Subcutaneous abdominal adipose tissue (tissue), 5 donors: ENCODE measurements around the gene CCNB3.

ENCODE experiments used
- H3K27ac ChIP-seq: one replicate; pipeline ENCODE4 v1.7.0; 2013; ENCODE audit warnings: low read depth, mild to moderate bottlenecking, inconsistent platforms, low read length, moderate library complexity
- H3K27me3 ChIP-seq, 5 donors: one replicate each; pipeline ENCODE4 v1.7.0; 2013; ENCODE audit warnings: low read length in 5 of 5, inconsistent platforms in 1 of 5; ENCODE audit not compliant: control insufficient read depth in 5 of 5, insufficient read depth in 4 of 5
- H3K36me3 ChIP-seq, 5 donors: one replicate each; pipeline ENCODE4 v1.7.0; 2013; ENCODE audit warnings: low read length in 5 of 5; ENCODE audit not compliant: control insufficient read depth in 5 of 5, insufficient read depth in 5 of 5
- H3K4me1 ChIP-seq, 5 donors: one replicate each; pipeline ENCODE4 v1.7.0; 2013; ENCODE audit warnings: low read length in 5 of 5, mild to moderate bottlenecking in 3 of 5, moderate library complexity in 1 of 5; ENCODE audit not compliant: control insufficient read depth in 5 of 5, insufficient read depth in 5 of 5
- H3K4me3 ChIP-seq, 5 donors: one replicate each; pipeline ENCODE4 v1.7.0; 2013; ENCODE audit warnings: low read length in 5 of 5, low read depth in 1 of 5
- H3K9ac ChIP-seq, 5 donors: one replicate each; pipeline ENCODE4 v1.7.0; 2013; ENCODE audit warnings: low read length in 5 of 5, mild to moderate bottlenecking in 4 of 5, moderate library complexity in 3 of 5
- H3K9me3 ChIP-seq, 5 donors: one replicate each; pipeline ENCODE4 v1.7.0; 2013; ENCODE audit warnings: low read length in 5 of 5; ENCODE audit not compliant: control insufficient read depth in 5 of 5
- donor health status: healthy.
- donor health status: healthy.
- donor health status: healthy.
- donor health status: healthy.
- donor health status: healthy.

The CCNB3 gene, protein sequence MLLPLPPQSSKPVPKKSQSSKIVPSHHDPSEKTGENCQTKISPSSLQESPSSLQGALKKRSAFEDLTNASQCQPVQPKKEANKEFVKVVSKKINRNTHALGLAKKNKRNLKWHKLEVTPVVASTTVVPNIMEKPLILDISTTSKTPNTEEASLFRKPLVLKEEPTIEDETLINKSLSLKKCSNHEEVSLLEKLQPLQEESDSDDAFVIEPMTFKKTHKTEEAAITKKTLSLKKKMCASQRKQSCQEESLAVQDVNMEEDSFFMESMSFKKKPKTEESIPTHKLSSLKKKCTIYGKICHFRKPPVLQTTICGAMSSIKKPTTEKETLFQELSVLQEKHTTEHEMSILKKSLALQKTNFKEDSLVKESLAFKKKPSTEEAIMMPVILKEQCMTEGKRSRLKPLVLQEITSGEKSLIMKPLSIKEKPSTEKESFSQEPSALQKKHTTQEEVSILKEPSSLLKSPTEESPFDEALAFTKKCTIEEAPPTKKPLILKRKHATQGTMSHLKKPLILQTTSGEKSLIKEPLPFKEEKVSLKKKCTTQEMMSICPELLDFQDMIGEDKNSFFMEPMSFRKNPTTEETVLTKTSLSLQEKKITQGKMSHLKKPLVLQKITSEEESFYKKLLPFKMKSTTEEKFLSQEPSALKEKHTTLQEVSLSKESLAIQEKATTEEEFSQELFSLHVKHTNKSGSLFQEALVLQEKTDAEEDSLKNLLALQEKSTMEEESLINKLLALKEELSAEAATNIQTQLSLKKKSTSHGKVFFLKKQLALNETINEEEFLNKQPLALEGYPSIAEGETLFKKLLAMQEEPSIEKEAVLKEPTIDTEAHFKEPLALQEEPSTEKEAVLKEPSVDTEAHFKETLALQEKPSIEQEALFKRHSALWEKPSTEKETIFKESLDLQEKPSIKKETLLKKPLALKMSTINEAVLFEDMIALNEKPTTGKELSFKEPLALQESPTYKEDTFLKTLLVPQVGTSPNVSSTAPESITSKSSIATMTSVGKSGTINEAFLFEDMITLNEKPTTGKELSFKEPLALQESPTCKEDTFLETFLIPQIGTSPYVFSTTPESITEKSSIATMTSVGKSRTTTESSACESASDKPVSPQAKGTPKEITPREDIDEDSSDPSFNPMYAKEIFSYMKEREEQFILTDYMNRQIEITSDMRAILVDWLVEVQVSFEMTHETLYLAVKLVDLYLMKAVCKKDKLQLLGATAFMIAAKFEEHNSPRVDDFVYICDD (N-terminal part only)

DNA sequence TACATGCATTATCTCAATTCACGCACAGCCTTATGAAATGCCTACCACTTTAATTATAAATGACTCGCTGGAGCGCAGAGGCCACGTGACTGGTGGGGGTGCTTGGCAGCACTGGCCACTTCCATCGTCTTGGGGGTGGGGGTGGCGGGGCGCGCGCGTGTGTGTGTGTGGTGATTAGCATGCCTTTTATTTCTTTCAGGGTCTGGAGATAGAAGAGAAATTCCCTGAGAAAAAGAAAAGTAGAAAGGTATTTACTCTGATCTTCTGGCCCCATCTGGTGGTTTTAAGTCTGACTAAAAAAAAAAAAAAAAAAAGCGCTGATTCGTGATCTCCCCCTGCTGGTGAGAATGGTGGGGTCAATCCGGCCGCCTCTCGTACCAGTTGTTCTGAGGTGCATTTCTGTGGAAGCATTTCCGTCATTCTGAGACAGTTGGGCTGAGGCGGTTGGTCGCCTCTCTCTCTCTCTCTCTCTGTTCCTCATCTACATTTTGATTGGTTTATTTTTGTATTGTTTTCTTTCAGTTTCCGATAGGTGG lies at the start of gene CCNB3:
Gene CCNB3, plus strand, starts transcription at position 402 of the 536 bp plus-strand sequence. CDS start 80,399 bp downstream, outside the sequence.
- Histone ChIP-seq H3K9me3 (no peaks in the 10 kb centered on the region), H3K27ac (no peak within 1 kb of the TSS), H3K9ac (peak within 1 kb of the TSS in 1 of 5 donors; percentile 52), H3K27me3 (peaks cover 0 to 7% (median 4%) of the 10 kb centered on the region in 5 donors), H3K4me1 (peaks cover 0 to 14% (median 2%) of the 10 kb centered on the region in 5 donors), H3K36me3 (no peaks in the 10 kb centered on the region), H3K4me3 (peak within 1 kb of the TSS; percentile 32 to 56 (median 48))

DNA sequence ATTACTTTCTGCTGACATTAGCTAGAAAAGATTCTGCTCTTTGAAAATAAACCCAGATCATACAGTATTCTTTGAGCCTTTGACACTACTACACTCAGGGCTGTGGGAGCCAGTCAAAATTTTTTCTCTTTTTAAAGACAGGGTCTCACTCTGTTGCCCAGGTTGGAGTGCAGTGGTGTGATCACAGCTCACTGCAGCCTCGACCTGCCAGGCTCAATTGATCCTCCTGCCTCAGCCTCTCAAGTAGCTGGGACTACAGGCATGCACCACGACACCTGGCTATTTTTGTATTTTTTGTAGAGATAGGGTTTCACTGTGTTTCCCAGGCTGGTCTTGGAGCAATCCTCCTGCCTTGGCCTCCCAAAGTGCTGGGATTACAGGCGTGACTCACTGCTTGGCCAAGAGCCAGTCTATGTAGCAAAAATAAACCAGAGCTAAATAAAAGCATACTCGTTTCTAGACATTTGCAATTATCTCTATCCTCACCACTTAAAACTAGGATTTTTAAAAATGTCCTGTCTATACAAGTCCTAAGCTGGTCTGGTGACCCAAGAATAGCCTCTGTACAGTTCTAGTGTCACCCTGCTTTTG lies 46.9 kb upstream of the CCNB3 start:
- H3K27ac ChIP-seq: no peak overlapping the region
- no peak overlapping the region for H3K9ac ChIP-seq
- H3K27me3 ChIP-seq: peaks cover 0 to 13% (median 9%) of the 10 kb centered on the region in 5 donors
- H3K4me3 ChIP-seq: no peak overlapping the region
- H3K4me1 ChIP-seq: peaks cover 0 to 3% (median 0%) of the 10 kb centered on the region in 5 donors
- no peaks in the 10 kb centered on the region for H3K36me3 ChIP-seq
- peaks cover 0 to 3% (median 0%) of the 10 kb centered on the region in 5 donors for H3K9me3 ChIP-seq

DNA sequence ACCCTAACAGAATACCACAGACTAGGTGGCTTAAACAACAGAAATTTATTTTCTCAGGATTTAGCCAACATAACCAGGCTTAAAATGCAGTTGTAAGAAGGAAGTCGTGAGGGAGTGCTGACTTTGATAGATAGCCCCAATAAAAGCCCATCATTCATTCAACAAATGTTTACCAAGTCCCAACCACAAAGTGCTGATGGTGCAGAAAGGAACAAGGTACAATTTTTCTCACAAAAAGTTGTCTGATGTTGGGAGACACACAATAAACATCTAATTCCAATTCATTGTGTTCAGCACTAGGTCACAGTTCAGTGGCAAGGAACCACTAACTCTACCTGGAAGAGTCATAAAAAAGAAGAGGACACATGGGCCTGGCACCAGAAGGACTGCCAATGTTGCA lies 46.0 kb upstream of the CCNB3 start:
- Histone ChIP-seq H3K27ac (no peak overlapping the region), H3K9ac (no peak overlapping the region), H3K4me1 (peaks cover 0 to 3% (median 0%) of the 10 kb centered on the region in 5 donors), H3K9me3 (peaks cover 0 to 3% (median 0%) of the 10 kb centered on the region in 5 donors), H3K4me3 (no peak overlapping the region), H3K27me3 (peaks cover 0 to 9% (median 9%) of the 10 kb centered on the region in 5 donors), H3K36me3 (no peaks in the 10 kb centered on the region)

DNA sequence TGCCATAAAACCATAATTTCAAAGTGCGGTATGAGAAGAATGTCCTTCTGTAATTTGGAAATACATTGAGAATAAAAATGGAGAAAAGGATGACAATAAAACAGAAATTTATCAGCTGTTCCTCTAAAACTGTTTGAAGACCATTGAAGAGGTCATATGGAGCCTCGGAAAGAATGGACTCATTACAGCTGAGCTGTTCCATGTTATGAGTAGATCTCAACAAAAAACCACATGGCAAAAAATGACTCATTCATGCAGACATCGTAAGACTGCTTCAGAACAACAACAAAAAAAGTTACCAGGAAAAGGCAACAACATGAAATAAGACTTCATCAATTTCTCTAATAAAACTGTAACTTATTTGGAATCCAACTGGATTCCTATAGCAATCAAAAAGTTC lies 43.4 kb upstream of the CCNB3 start:
- no peaks in the 10 kb centered on the region for H3K36me3 ChIP-seq
- no peak overlapping the region for H3K9ac ChIP-seq
- peaks cover 0 to 10% (median 7%) of the 10 kb centered on the region in 5 donors for H3K27me3 ChIP-seq
- H3K9me3 ChIP-seq: no peaks in the 10 kb centered on the region
- H3K4me1 ChIP-seq: peaks cover 0 to 8% (median 0%) of the 10 kb centered on the region in 5 donors
- H3K27ac ChIP-seq: no peak overlapping the region
- no peak overlapping the region for H3K4me3 ChIP-seq

DNA sequence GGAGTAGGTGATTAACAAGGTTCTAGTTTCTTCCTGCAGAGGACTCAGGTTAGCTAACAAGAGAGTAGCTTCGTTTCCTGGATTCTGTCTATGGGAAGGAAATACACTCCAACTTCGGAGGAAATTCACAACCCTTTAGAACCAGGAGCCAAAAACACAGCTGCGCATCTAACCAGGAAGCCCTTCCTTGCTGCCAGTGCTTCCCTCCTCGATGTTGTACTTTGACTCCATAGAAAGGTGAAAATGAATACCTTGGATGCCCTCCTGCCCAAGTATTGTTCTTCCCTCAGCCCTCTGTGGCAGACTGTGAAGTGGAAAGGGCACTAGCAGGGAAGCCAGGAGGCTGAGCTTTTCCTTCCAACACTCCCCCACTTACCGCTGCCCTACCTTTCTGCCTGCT lies 38.8 kb upstream of the CCNB3 start:
- Histone ChIP-seq H3K36me3 (no peaks in the 10 kb centered on the region), H3K4me1 (peaks cover 0 to 5% (median 0%) of the 10 kb centered on the region in 5 donors), H3K4me3 (peak overlapping the region in 1 of 5 donors; percentile 9), H3K9ac (no peak overlapping the region), H3K27ac (no peak overlapping the region), H3K27me3 (peaks cover 3 to 13% (median 7%) of the 10 kb centered on the region in 5 donors), H3K9me3 (no peaks in the 10 kb centered on the region)

DNA sequence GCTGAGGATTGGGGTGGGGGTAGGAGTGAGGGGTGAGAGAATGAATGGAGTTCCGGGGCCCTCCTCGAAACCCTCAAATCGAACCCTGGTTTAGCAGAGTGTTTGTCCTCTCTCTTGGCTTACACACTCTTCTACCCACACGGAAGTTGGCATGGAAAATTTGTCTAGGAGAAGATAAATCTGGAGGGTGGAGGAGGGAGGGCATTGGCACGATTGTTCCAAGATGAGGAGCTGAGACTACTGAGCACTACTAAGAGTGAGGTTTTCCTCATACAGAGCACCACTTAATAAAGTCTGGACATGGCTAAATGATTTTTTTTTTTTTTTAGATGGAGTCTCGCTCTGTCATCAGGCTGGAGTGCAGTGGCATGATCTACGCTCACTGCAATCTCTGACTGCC lies 37.2 kb upstream of the CCNB3 start:
- Histone ChIP-seq H3K9ac (no peak overlapping the region), H3K4me3 (no peak overlapping the region), H3K27ac (no peak overlapping the region), H3K4me1 (peaks cover 0 to 5% (median 0%) of the 10 kb centered on the region in 5 donors), H3K9me3 (no peaks in the 10 kb centered on the region), H3K36me3 (no peaks in the 10 kb centered on the region), H3K27me3 (peaks cover 3 to 13% (median 7%) of the 10 kb centered on the region in 5 donors)

DNA sequence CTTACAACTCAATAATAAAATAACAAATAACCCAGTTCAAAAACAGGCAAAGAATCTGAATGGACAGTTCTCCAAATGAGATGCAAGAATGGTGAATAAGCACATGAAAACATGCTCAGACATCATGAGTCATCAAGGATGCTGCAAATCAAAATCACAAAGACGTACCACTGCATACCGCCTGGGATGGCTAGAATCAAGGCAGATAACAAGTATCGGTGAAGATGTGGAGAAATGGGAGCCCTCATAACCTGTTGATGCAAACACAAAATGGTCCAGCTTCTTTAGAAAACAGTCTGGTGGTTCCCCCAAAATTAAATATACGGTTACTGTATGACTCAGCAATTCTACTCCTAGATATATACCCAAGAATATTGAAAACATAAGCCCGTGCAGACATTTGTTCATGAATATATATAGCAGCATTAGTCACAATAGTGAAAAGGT lies 36.3 kb upstream of the CCNB3 start:
- H3K9ac ChIP-seq: no peak overlapping the region
- peaks cover 3 to 13% (median 7%) of the 10 kb centered on the region in 5 donors for H3K27me3 ChIP-seq
- H3K4me3 ChIP-seq: no peak overlapping the region

DNA sequence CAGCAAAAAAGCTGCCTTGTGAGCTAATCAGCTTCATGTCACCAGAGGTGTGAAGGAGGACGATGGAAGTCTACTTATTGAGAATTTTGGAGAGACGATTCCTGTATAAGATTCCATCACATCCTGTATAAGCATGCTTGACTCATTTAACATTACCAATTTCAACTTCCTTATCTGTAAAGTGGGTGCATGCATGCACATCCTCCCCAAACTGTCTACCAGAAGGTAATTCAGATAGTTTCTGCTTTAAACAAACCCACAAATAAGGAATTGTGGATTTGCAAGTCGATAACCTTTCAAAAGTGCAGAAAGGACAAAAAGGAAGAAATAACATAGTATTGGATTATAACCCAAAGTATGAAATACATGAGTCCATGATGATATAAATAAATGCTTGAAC lies 34.8 kb upstream of the CCNB3 start:
- Histone ChIP-seq H3K27ac (no peak overlapping the region), H3K9me3 (peaks cover 0 to 3% (median 0%) of the 10 kb centered on the region in 5 donors), H3K27me3 (peaks cover 5 to 13% (median 7%) of the 10 kb centered on the region in 5 donors), H3K36me3 (no peaks in the 10 kb centered on the region), H3K4me3 (no peak overlapping the region), H3K9ac (no peak overlapping the region), H3K4me1 (peaks cover 0 to 5% (median 0%) of the 10 kb centered on the region in 5 donors)

More for the DNA sequence above, 36.3 kb upstream of the CCNB3 start:
- Histone ChIP-seq H3K9me3 (no peaks in the 10 kb centered on the region), H3K36me3 (no peaks in the 10 kb centered on the region), H3K4me1 (peaks cover 0 to 5% (median 0%) of the 10 kb centered on the region in 5 donors), H3K27ac (no peak overlapping the region)
